ENCODE results near the gene CLDN1. TPM values are rescaled to one million over a fixed set of nuclear protein-coding genes. Genes with fewer than 3 reads are reported as not detected.

Gene CLDN1
- total and polyA plus RNA-seq, 7 donors: 0.27 to 3.8 (median 0.46) TPM

DNA sequence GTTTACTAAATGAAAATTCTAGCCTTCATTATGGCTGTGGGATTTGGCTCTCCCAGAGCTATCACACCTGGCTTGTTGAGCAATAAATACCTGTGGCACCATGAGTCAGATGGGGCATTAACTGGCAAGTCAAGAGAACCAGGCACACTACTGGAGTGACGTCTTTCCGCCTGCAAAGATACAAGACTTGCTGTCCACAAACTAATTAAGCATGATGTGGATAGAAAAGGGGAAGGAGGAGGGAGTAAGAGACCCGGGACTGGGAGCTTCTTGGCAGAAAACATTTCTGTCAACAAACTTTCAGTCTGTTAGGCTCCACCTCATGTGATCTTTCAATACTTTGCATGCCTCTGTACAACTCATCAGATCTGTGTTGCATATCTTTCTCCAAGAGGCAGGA is 56.5 kb downstream of the CLDN1 start:
- no peak for DNase-seq
- H3K27ac ChIP-seq: no peak overlapping the region
- WGBS, 2 donors: 13 to 58% methylated on average over 3 of the region's 3 CpGs
- no peak for TF ChIP-seq EP300 (IDR thresholded peaks at IDR 0.05)
- TF ChIP-seq POLR2AphosphoS5 (IDR thresholded peaks at IDR 0.05): no peak
- TF ChIP-seq, protein P1, sequence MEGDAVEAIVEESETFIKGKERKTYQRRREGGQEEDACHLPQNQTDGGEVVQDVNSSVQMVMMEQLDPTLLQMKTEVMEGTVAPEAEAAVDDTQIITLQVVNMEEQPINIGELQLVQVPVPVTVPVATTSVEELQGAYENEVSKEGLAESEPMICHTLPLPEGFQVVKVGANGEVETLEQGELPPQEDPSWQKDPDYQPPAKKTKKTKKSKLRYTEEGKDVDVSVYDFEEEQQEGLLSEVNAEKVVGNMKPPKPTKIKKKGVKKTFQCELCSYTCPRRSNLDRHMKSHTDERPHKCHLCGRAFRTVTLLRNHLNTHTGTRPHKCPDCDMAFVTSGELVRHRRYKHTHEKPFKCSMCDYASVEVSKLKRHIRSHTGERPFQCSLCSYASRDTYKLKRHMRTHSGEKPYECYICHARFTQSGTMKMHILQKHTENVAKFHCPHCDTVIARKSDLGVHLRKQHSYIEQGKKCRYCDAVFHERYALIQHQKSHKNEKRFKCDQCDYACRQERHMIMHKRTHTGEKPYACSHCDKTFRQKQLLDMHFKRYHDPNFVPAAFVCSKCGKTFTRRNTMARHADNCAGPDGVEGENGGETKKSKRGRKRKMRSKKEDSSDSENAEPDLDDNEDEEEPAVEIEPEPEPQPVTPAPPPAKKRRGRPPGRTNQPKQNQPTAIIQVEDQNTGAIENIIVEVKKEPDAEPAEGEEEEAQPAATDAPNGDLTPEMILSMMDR (IDR thresholded peaks at IDR 0.05): no peak
- no peak for TF ChIP-seq POLR2A (IDR thresholded peaks at IDR 0.05)
- H3K27me3 ChIP-seq: no peaks in the 10 kb centered on the region
- no peak overlapping the region for H3K4me3 ChIP-seq
- peaks cover 0 to 20% (median 0%) of the 10 kb centered on the region in 4 donors for H3K4me1 ChIP-seq
- H3K9me3 ChIP-seq: no peaks in the 10 kb centered on the region
- intact Hi-C loops (cut with DNase I): no loop called here
- H3K36me3 ChIP-seq: no peaks in the 10 kb centered on the region

DNA sequence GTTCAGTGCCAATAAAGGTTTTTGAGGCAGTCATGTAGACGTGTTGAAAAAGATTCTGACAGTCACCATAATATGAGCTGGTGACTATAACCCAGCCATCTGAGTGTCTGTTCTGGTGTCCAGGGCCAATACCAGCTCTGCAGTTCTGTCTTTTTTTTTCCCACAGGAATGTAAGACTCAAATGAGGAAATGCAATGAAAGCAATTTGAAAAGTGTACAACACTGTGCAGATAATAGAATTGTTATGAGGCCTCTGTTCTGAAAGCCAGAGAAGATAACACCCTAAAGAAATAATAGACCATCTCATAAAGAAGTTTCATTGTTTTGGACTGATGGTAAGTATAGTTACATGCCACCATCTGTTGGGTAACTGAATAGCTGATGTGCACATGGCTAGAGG is 57.1 kb downstream of the CLDN1 start:
- TF ChIP-seq POLR2A (IDR thresholded peaks at IDR 0.05) (no peak), EP300 (IDR thresholded peaks at IDR 0.05) (no peak), POLR2AphosphoS5 (IDR thresholded peaks at IDR 0.05) (no peak)
- TF ChIP-seq, protein P1 (IDR thresholded peaks at IDR 0.05): no peak
- DNase-seq: no peak
- Histone ChIP-seq H3K36me3 (no peaks in the 10 kb centered on the region), H3K27ac (no peak overlapping the region), H3K27me3 (no peaks in the 10 kb centered on the region), H3K9me3 (no peaks in the 10 kb centered on the region), H3K4me3 (no peak overlapping the region), H3K4me1 (peaks cover 0 to 20% (median 0%) of the 10 kb centered on the region in 4 donors)
- intact Hi-C loops (cut with DNase I): no loop called here
- WGBS, 2 donors: 39 to 75% methylated on average over 1 of the region's 1 CpG

DNA sequence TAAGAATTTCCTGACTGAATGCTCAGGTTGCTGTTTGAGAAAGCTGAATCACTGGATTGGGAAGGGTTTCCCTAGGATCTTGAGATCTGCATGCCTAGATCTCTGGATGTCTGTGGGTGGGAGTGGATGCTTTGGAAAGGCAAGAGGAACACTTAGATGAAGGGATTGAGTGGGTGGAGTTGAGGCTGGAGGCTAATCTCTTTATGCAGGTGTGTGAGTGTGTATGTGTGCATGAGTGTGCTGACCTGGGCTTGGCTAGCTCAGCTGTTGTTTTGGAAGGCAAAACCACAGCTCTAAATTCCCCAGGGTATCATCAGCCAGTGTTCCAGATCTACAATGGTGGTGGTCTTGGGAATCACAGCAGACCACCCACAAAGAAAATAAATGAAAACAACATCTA is 60.5 kb downstream of the CLDN1 start:
- peaks cover 0 to 8% (median 0%) of the 10 kb centered on the region in 4 donors for H3K4me1 ChIP-seq
- intact Hi-C loops (cut with DNase I): no loop called here
- no peaks in the 10 kb centered on the region for H3K36me3 ChIP-seq
- H3K9me3 ChIP-seq: no peaks in the 10 kb centered on the region
- no peak for DNase-seq
- H3K27ac ChIP-seq: no peak overlapping the region
- no peak overlapping the region for H3K4me3 ChIP-seq
- no peaks in the 10 kb centered on the region for H3K27me3 ChIP-seq
- TF ChIP-seq POLR2A (IDR thresholded peaks at IDR 0.05) (no peak), POLR2AphosphoS5 (IDR thresholded peaks at IDR 0.05) (no peak), EP300 (IDR thresholded peaks at IDR 0.05) (no peak)
- TF ChIP-seq, protein P1 (IDR thresholded peaks at IDR 0.05): no peak

GRCh38 chr3:190261015-190261414 is 61.2 kb downstream of the CLDN1 start:
- TF ChIP-seq EP300 (IDR thresholded peaks at IDR 0.05): no peak
- no peak for TF ChIP-seq POLR2AphosphoS5 (IDR thresholded peaks at IDR 0.05)
- TF ChIP-seq, protein P1 (IDR thresholded peaks at IDR 0.05): no peak
- TF ChIP-seq POLR2A (IDR thresholded peaks at IDR 0.05): no peak
- no peak for DNase-seq
- WGBS, 2 donors: 87 to 90% methylated on average over 3 of the region's 3 CpGs
- Histone ChIP-seq H3K9me3 (no peaks in the 10 kb centered on the region), H3K4me1 (peaks cover 0 to 3% (median 0%) of the 10 kb centered on the region in 4 donors), H3K4me3 (no peak overlapping the region), H3K36me3 (no peaks in the 10 kb centered on the region), H3K27ac (no peak overlapping the region), H3K27me3 (no peaks in the 10 kb centered on the region)
- intact Hi-C loops (cut with DNase I): no loop called here

GRCh38 chr3:190260301-190260700 is 61.9 kb downstream of the CLDN1 start:
- no peak overlapping the region for H3K27ac ChIP-seq
- no peak for DNase-seq
- H3K4me3 ChIP-seq: no peak overlapping the region
- TF ChIP-seq POLR2AphosphoS5 (IDR thresholded peaks at IDR 0.05): no peak
- TF ChIP-seq, protein P1 (IDR thresholded peaks at IDR 0.05): no peak
- TF ChIP-seq EP300 (IDR thresholded peaks at IDR 0.05): no peak
- TF ChIP-seq POLR2A (IDR thresholded peaks at IDR 0.05): no peak
- no peaks in the 10 kb centered on the region for H3K9me3 ChIP-seq
- no peaks in the 10 kb centered on the region for H3K36me3 ChIP-seq
- intact Hi-C loops (cut with DNase I): no loop called here
- H3K4me1 ChIP-seq: no peaks in the 10 kb centered on the region
- no peaks in the 10 kb centered on the region for H3K27me3 ChIP-seq
- 52 to 67% methylated on average over 2 of the region's 2 CpGs for WGBS, 2 donors
